Psoas muscle (tissue), 8 donors: ENCODE results near the gene LHPP. TPM values are rescaled to one million over a fixed set of nuclear protein-coding genes. Genes with fewer than 3 reads are reported as not detected.
A peak's percentile ranks its signal among the peaks of the same experiment; 100 is the strongest.

Source experiments
- ATAC-seq, 4 donors: fragments of 200-7000 bp; cut with Tn5 transposase; one replicate each; pipeline ENCODE4 v1.9.1; 2020; ENCODE audit warnings: moderate library complexity in 3 of 4, mild to moderate bottlenecking in 2 of 4
- DNase-seq, 2 donors: peaks; one replicate each; pipeline ENCODE4 v3.0.0-alpha.2; 2020
- H3K27ac ChIP-seq: fragments of 200-600 bp; one replicate; pipeline ENCODE4 v1.8.0; 2022
- H3K27me3 ChIP-seq, 3 donors: fragments of 200-600 bp in 1 of 3; one replicate each; pipeline versions ENCODE4 v1.6.1 to v1.8.0; 2013 to 2022; ENCODE audit warnings: low read length in 2 of 3, mild to moderate bottlenecking in 2 of 3, moderate library complexity in 1 of 3; ENCODE audit not compliant: insufficient read depth in 3 of 3
- H3K36me3 ChIP-seq, 2 donors: fragments of 200-600 bp in 1 of 2; one replicate each; pipeline versions ENCODE4 v1.6.1 to v1.8.0; 2013 to 2022; ENCODE audit warnings: low read depth in 1 of 2, mild to moderate bottlenecking in 1 of 2, moderate library complexity in 1 of 2; ENCODE audit not compliant: insufficient read depth in 1 of 2
- H3K4me1 ChIP-seq: fragments of 200-600 bp; one replicate; pipeline ENCODE4 v1.8.0; 2022
- H3K4me3 ChIP-seq: fragments of 200-600 bp; one replicate; pipeline ENCODE4 v1.8.0; 2022; ENCODE audit warnings: mild to moderate bottlenecking
- H3K9me3 ChIP-seq: fragments of 200-600 bp; one replicate; pipeline ENCODE4 v1.8.0; 2022
- WGBS, 3 donors: extraction: QIAGEN DNeasy Blood & Tissue Kit; methylation state at CpG; one replicate each; pipeline versions ENCODE4 v1.1.6 to v1.1.7; 2013; 5-methylcytosine and 5-hydroxymethylcytosine counted together
- intact Hi-C, 2 donors: fragments of 100-400 bp; cut with DNase I; formaldehyde crosslinking; loops; one replicate each; pipeline versions ENCODE4 v1.11.0 to v1.14.2; 2022
- polyA plus RNA-seq, 3 donors: library from polyadenylated mRNA; stranded (reverse); fragments of 200-250 nt; gene quantifications; one replicate each; pipeline ENCODE4 v1.2.3, GENCODE V29; 2013
- total RNA-seq, 4 donors: library from RNA; stranded (reverse); fragmentation: NEBNext Ultra II Directional in 2 of 4; extraction: Animal tissue kit (Norgen Biotek cat#: 25700) in 2 of 4; gene quantifications; one replicate each; pipeline versions ENCODE4 v1.2.1 to v1.2.4, GENCODE V29; 2021 to 2023
- TF ChIP-seq, protein P1 (sequence below): fragments of 200-600 bp; IDR thresholded peaks from one replicate; pipeline ENCODE4 v1.8.0; 2022; ENCODE audit warnings: antibody characterized with exemption
- donor health status: healthy with polysubstance abuse.
- donor health status: DM: no; HTN: no; CAD: no; lungs with moderate emphysema.
- donor health status: Bipolar disorder and iron deficiency.
- donor health status: healthy.
- donor health status: DM: yes; HTN: yes; CAD: no.
- donor health status: DM: no; HTN: no; CAD: no.
- donor health status: DM: no; HTN: no; CAD: no.
- donor health status: DM: yes; HTN: yes; CAD: no.

LHPP gene
- total and polyA plus RNA-seq, 7 donors, result 4.7 to 12.8 (median 6.1) TPM

DNA sequence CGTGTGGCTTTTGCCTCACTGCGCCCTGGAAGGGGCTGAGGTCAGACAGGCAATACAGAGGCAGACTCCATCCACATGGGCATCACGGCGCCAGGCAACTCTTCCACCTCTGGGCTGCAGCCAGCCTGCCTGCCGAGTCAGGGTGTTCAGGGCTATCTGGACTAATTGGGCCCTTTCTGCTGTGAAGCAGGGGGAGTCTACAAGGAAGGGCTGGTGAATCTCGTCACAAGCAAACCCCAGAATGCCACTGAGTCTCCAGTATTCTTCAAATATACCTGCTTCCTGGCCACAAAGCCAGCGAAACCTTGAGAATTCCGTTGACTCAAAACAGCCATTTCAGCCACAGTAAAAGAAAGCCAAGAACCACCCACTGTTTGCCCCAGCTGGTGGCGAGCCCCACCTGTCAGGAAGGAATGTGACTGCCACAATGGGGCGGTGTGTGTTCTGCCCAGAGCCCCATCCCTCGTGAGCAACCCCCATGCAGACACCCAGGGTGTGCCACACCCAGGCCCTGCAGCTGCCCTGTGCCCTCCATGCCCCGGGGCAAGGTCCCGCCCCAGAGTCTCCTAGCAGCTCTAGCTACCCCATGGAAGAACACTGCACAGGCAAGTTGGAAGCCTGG is 165.2 kb downstream of the LHPP start:
- Histone ChIP-seq H3K4me3 (no peak overlapping the region), H3K27me3 (no peaks in the 10 kb centered on the region), H3K36me3 (no peaks in the 10 kb centered on the region), H3K27ac (peak overlapping the region; percentile 54), H3K9me3 (no peaks in the 10 kb centered on the region), H3K4me1 (peaks cover 84% of the 10 kb centered on the region)
- DNase-seq (no peak), ATAC-seq (peak in 1 of 4 donors; percentile 26)
- intact Hi-C loops, result loop anchor here in 1 of 2 donors (5.0 kb wide), 1 partner anchor 95 kb away; no protein-coding TSS in a partner anchor
- 52 to 69% (median 56%) methylated on average over 13 of the region's 13 CpGs for WGBS, 3 donors
- TF ChIP-seq, protein P1, sequence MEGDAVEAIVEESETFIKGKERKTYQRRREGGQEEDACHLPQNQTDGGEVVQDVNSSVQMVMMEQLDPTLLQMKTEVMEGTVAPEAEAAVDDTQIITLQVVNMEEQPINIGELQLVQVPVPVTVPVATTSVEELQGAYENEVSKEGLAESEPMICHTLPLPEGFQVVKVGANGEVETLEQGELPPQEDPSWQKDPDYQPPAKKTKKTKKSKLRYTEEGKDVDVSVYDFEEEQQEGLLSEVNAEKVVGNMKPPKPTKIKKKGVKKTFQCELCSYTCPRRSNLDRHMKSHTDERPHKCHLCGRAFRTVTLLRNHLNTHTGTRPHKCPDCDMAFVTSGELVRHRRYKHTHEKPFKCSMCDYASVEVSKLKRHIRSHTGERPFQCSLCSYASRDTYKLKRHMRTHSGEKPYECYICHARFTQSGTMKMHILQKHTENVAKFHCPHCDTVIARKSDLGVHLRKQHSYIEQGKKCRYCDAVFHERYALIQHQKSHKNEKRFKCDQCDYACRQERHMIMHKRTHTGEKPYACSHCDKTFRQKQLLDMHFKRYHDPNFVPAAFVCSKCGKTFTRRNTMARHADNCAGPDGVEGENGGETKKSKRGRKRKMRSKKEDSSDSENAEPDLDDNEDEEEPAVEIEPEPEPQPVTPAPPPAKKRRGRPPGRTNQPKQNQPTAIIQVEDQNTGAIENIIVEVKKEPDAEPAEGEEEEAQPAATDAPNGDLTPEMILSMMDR, result no peak

DNA sequence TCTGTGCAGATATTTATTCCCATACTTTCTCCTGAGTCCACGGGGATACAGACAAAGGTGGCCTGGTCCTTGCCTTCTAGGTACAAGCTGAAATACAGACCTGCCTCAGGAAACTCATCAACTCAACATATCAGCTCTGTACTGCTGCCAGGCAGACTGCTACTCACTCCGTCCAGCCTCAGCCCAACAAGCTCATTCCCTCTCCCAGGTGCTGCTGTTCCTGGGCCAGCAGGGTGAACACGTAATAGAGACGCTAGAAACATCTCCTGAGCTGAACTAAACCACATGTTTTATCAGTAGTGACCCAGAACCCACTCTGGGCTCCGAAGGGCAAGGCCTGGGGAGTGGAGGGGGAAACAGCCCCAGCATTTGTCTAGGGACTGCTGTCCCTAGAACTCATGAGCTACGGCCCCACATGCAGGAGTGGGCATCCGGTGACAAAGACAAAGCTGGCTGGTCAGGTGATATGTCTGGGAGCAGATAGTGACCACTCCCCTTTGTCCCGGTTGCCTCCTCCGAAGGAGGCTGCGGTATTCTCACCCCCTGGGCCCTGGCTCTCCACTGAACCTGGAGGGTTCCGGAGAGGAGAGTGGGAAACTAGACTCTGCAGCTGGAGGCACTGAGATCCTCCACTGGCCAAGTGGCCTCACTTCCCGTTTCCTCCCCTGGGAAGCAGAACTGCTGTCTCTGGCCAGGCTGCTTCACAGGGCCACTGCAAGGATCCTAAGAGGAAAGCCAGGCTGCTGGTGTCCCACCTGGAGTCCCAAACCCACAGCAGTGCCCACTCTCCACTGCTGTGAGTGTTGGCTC is 166.4 kb downstream of the LHPP start:
- intact Hi-C loops, result loop anchor here in 1 of 2 donors (5.0 kb wide), 1 partner anchor 96 kb away; no protein-coding TSS in a partner anchor
- H3K27me3 ChIP-seq, result no peaks in the 10 kb centered on the region
- TF ChIP-seq, protein P1, result no peak
- 29 to 42% (median 30%) methylated on average over 12 of the region's 12 CpGs for WGBS, 3 donors
- H3K9me3 ChIP-seq, result no peaks in the 10 kb centered on the region
- DNase-seq, result peak in 1 of 2 donors; percentile 55
- peaks cover 84% of the 10 kb centered on the region for H3K4me1 ChIP-seq
- H3K4me3 ChIP-seq, result no peak overlapping the region
- no peak for ATAC-seq
- peak overlapping the region; percentile 54 for H3K27ac ChIP-seq
- H3K36me3 ChIP-seq, result no peaks in the 10 kb centered on the region

DNA sequence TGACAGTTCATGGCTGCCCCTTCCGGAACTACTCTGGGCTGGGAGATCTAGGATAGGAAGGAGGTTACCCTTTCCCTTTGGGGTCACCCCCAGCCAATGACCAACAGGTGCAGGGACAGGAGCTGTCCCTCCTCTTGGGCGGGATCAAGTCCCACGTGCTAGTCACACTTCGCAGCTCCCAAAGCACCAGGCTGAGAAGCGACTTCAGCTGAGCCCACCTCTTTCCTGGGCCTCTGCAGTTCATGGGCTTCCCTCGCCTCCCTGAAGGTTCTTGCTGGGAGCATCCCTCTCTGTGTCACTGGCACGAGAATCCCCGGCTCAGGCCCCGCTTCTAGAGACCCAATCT is 167.0 kb downstream of the LHPP start:
- intact Hi-C loops, result loop anchor here in 1 of 2 donors (5.0 kb wide), 1 partner anchor 96 kb away; no protein-coding TSS in a partner anchor
- H3K4me1 ChIP-seq, result peaks cover 80% of the 10 kb centered on the region
- H3K9me3 ChIP-seq, result no peaks in the 10 kb centered on the region
- peak overlapping the region; percentile 54 for H3K27ac ChIP-seq
- H3K36me3 ChIP-seq, result no peaks in the 10 kb centered on the region
- ATAC-seq, result no peak
- WGBS, 3 donors, result 63 to 73% (median 67%) methylated on average over 9 of the region's 9 CpGs
- TF ChIP-seq, protein P1, result no peak
- no peak for DNase-seq
- H3K4me3 ChIP-seq, result no peak overlapping the region
- H3K27me3 ChIP-seq, result no peaks in the 10 kb centered on the region

DNA sequence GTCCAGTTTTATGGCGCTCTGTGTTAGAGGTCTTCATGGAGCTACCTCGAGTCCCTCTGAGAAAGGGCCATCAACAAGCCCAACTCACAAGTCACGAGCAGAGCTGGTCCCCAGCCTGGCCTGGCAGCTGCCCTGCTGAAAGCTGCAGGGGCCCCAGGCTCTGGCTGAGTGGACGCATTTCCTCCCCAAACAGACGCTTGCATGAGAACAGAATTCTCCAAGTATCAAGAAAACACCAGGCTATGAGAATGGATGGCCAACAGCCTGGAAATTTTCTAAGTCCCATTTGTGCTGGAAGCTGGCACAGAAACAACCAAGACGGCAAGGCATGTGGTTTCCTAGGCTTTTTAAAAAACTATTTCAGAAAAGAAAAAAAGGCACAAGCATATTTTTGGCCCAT is 167.8 kb downstream of the LHPP start:
- no peak overlapping the region for H3K4me3 ChIP-seq
- no peaks in the 10 kb centered on the region for H3K27me3 ChIP-seq
- DNase-seq, result no peak
- H3K4me1 ChIP-seq, result peaks cover 73% of the 10 kb centered on the region
- peak overlapping the region; percentile 54 for H3K27ac ChIP-seq
- TF ChIP-seq, protein P1, result no peak
- WGBS, 3 donors, result 49 to 68% (median 58%) methylated on average over 6 of the region's 6 CpGs
- ATAC-seq, result no peak
- no peaks in the 10 kb centered on the region for H3K9me3 ChIP-seq
- intact Hi-C loops, result loop anchor here in 1 of 2 donors (5.0 kb wide), 1 partner anchor 97 kb away; no protein-coding TSS in a partner anchor
- H3K36me3 ChIP-seq, result no peaks in the 10 kb centered on the region
